ENCODE measurements around the gene ECHDC3. TPM values are rescaled to one million over a fixed set of nuclear protein-coding genes. Genes with fewer than 3 reads are reported as not detected.
"Not testable (repeated sequence)": the region's sequence is repeated elsewhere in the genome, so short reads cannot be mapped to it uniquely, and the experiment has no call there.

Gene ECHDC3, protein sequence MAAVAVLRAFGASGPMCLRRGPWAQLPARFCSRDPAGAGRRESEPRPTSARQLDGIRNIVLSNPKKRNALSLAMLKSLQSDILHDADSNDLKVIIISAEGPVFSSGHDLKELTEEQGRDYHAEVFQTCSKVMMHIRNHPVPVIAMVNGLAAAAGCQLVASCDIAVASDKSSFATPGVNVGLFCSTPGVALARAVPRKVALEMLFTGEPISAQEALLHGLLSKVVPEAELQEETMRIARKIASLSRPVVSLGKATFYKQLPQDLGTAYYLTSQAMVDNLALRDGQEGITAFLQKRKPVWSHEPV
- 7.2 TPM for polyA plus RNA-seq (2013, experiment 1 of 2; ENCODE audit: insufficient read length)
- 6.7 TPM for polyA plus RNA-seq (2013, experiment 2 of 2; ENCODE audit: insufficient read length)

GRCh38 chr10:11742009-11742778, at the start of gene ECHDC3:
TSS of gene ECHDC3 (plus strand) at chr10:11742382. CDS start at chr10:11742577, 195 bp downstream.
- DNase-seq: peak; percentile 25

DNA sequence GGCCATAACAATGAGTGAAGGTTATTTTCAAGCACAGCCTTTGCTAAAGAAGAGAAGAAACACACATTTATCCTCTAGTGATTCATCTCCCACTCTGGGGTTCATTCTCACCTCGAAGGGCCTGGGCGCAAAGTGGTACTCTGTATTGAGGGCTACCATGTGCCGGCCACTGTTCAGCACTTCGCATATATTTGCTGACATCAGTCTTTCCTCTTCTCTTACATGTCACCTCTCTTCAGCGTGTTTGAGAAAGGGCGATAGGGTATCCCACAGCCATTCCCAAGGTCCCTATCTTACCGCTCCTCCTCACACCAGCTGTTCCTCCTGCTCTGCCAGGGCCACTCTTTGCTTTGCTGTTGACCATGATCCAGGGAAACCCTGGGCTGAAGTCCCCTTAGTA, 48.8 kb upstream of the ECHDC3 start:
- DNase-seq: no peak

DNA sequence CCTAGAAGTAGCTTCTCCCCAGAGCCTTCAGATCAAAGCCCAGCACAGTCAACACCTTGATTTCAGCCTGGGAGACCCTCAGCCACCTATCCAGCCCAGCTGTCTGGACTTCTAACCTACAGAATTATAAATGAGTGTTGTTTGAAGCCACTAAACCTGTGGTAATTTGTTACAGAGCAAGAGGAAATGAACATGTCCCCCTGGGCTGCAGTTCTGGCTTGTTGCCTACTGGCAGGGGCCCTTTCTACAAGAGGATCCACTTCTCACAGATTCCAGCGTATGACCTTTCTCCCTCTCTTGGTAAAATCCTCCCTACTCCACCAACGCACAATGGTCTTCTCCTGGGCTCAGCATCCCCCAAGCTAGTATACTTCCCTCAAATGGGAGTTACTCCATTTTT, 46.4 kb upstream of the ECHDC3 start:
- no peak for DNase-seq

DNA sequence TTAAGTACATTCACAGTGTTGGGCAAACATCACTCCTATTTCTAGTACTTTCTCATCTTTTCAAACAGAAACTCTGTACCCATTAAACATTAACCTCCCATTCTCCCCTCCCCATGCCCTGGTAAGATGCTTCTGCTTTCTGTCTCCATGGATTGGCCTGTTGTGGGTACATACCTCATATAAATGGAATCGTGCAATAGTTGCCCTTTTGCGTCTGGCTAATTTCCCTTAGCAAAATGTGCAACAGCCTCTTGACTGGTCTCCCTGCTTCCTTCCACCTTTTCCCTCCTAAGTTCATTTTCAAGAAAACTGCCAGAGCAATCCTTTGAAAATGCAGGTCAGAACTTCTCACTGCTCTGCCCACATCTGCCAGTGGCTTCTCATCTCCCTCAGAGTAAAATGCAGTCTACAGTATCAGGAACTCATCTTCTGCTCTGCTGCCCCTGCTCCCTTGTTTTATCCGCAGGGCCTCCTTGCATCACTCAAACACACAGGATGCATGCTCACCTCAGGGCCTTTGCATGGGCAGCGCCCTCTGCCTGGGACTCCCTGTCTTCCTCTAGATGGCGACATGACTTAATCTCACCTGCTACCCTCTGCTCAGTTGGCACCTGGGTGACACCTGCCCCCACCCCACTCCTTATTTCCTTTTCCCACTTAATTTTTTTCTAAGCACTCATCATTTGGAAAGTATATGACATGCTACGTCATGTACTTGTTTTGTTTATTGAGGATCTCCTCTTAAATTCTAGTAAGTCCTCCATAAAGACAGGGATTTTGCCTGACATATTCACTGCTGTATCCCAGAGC, 44.3 kb upstream of the ECHDC3 start:
- no peak for DNase-seq

- no peak for DNase-seq
These were observed 43.3 kb upstream of the ECHDC3 start for GRCh38 chr10:11698691-11699549.

- no peak for DNase-seq
These were observed 42.6 kb upstream of the ECHDC3 start for GRCh38 chr10:11699550-11700097.

DNA sequence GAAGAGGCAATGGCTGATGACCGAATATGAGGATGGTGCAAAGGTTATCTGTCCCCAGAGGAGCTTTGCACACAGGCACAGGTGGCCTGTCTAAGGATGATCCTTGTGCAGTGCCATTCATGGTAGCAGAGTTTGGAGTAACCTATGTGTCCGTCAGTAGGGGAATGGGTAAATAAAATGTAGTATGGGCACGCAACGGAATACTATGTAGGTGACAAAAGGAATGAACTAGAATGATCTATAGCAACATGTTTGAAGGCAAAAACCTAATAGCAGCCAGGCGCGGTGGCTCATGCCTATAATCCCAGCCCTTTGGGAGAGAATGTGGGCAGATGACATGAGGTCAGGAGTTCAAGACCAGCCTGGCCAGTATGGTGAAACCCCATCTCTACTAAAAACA, 41.6 kb upstream of the ECHDC3 start:
- no peak for DNase-seq

DNA sequence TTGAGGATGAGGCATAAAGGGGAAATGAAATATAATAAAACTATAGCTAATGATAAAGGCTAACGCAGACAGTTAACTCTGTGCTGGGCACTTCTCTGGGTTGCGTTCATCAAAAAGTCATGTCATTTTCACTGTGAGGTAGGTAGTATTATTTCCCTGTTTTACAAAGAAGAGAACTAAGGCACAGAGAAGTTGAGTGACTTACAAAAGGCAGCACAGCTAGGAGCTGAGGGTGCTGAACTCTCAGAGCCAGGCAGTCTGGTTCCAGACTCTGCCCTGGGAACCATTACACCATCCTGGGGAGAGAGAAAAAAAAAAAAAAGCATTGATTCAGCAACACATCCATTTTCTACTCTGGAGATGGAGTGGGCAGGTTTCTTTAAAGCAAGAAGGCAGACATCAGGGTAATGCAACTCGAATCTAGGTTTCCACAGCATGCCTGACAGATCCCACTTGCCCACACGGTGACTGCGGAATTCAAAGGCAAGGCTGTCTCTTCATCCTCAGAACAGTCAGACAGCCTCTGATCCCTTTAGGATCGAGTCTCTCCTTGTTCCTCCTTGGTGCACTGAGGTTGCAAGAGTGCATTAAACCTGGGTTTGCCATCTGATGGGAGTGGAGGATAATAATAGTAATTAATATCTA, 40.6 kb upstream of the ECHDC3 start:
- DNase-seq: no peak

DNA sequence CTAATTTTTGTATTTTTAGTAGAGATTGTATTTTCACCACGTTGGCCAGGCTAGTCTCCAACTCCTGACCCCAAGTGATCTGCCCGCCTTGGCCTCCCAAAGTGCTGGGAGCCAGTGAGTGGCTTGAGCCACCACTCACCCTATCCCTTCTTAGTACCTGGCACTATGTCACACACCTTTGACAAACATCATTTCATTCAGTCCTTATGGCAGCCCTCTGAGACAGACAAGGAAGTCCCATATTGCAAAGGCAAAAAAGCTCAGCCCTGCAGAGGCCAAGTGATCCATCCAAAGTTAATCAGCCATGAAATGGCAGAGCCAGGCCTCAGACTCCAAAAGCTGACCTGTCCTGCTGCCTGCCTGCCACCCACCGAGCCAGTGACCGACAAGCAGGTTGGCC, 39.9 kb upstream of the ECHDC3 start:
- no peak for DNase-seq

DNA sequence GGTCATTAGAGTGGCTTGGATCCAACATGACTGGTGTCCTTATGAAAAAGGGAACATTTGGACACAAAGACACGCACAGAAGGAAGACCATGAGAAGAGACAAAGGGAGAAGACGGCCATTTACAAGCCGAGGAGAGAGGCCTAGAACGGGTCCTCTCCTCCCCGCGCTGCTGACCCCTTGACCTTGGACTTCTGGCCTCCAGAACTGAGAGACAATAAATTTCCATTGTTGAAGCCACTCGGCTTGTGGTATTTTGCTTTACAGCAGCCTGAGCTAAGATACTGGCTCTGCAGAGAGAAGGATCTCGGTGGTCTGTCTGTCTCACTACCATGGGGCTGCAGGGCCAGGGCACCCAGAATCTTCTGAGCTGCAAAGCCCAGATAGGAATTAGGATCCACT, 38.1 kb upstream of the ECHDC3 start:
- DNase-seq: no peak

GRCh38 chr10:11705722-11706121, 36.5 kb upstream of the ECHDC3 start:
- peak; percentile 28 for DNase-seq

GRCh38 chr10:11706895-11707567, 35.2 kb upstream of the ECHDC3 start:
- no peak for DNase-seq

DNA sequence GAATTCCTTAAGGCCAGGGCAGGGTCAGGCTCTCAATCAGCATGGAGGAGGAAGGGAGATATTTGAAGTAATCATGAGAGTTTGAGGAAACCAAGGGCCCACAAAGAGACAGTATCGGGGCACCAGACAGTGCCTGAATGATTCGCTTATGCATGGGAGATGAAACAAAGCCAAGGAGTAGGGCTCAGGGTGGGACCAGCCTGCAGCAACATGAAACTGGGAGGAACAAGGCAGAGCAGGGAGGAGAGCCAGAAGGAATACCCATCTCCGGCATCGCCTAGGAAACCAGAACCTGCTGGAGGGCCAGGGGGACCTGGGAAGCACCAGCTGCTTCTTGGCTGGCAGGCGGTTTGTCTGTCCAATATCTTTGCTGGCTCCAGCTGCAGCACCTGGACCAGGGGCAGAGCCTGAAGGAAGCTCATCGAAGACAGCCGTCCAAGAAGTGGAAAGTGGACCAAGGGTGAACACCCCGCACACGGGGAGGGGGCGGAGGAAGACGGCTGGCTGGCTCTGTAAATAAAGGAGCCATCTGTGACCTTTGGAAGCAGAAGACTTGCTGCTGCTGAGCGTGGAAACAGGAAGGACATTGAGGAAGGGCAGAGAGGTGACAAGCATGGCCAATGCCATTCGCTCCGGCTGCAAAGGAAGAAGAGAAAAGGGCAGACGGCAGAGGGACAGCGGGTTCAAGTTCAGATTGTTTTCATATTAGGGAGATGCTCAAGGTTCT, 34.4 kb upstream of the ECHDC3 start:
- no peak for DNase-seq

DNA sequence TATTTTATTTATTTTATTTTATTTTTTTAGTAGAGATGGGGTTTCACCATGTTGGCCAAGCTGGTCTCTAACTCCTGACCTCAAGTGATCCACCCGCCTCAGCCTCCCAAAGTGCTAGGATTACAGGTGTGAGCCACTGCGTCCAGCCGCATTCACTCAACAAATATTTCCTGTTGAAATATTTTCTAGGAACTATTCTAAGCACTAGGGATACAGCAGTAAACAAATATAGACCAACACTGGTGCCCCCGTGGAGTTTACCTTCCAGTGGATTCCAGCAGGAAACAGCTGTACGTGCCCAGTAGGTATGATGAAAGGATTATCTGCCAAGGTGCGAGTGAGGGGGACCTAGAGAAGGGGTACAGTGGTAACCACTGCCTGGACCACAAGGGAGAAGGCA, 33.4 kb upstream of the ECHDC3 start:
- DNase-seq: not testable (repeated sequence)

GRCh38 chr10:11712744-11713143, 29.4 kb upstream of the ECHDC3 start:
- no peak for DNase-seq

GRCh38 chr10:11713186-11713743, 28.9 kb upstream of the ECHDC3 start:
- peak; percentile 8 for DNase-seq

GRCh38 chr10:11713963-11714362, 28.2 kb upstream of the ECHDC3 start:
- no peak for DNase-seq

- DNase-seq: no peak
These were observed 27.3 kb upstream of the ECHDC3 start for GRCh38 chr10:11714750-11715365.
